Measurements from ENCODE around the gene THTPA.
"Not testable (repeated sequence)": the region's sequence is repeated elsewhere in the genome, so short reads cannot be mapped to it uniquely, and the experiment has no call there.

Gene THTPA

DNA sequence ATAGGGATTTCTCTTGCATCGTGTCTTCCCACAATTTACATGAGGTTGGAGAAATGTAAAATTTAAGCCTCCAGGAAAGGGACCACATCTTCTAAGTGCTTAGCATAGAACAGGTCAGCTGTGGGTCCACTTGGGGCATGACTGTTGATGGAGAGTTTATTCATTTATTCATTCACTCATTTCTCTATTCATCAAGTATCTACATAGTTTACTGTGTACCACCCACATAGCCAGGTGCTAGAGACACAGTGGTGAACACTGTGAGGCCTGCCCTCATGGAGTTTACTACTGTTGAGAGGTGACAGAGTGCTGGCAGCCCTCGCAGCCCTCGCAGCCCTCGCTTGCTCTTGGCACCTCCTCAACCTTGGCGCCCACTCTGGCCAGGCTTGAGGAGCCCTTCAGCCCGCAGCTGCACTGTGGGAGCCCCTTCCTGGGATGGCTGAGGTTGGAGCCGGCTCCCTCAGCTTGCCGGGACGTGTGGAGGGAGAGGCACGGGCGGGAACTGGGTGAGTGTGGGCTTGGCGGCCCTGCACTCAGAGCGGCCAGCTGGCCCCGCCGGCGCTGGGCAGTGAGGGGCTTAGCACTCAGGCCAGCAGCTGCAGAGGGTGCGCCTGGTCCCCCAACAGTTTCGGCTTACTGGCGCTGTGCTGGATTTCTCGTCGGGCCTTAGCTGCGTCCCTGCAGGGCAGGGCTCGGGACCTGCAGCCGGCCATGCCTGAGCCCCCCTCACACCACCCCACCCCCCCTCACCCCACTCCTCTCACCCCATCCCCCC lies 24.3 kb downstream of the THTPA start:
- TF ChIP-seq, protein P1, sequence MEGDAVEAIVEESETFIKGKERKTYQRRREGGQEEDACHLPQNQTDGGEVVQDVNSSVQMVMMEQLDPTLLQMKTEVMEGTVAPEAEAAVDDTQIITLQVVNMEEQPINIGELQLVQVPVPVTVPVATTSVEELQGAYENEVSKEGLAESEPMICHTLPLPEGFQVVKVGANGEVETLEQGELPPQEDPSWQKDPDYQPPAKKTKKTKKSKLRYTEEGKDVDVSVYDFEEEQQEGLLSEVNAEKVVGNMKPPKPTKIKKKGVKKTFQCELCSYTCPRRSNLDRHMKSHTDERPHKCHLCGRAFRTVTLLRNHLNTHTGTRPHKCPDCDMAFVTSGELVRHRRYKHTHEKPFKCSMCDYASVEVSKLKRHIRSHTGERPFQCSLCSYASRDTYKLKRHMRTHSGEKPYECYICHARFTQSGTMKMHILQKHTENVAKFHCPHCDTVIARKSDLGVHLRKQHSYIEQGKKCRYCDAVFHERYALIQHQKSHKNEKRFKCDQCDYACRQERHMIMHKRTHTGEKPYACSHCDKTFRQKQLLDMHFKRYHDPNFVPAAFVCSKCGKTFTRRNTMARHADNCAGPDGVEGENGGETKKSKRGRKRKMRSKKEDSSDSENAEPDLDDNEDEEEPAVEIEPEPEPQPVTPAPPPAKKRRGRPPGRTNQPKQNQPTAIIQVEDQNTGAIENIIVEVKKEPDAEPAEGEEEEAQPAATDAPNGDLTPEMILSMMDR (IDR thresholded peaks at IDR 0.05; ENCODE audit: low read depth, low read length), result no peak
- no peak overlapping the region for H3K4me3 ChIP-seq (ENCODE audit: low read depth, low read length)

GRCh38 chr14:23580948-23581281 lies 24.8 kb downstream of the THTPA start:
- TF ChIP-seq, protein P1 (IDR thresholded peaks at IDR 0.05; ENCODE audit: low read depth, low read length), result no peak
- DNase-seq, result no peak
- Histone ChIP-seq H3K4me1 (peaks cover 5% of the 10 kb centered on the region; the same call in 1 of the 2 replicates), H3K36me3 (no peaks in the 10 kb centered on the region), H3K4me3 (ENCODE audit: low read depth, low read length) (no peak overlapping the region), H3K27me3 (peaks cover 3% of the 10 kb centered on the region; the same call in 1 of the 2 replicates), H3K9me3 (no peaks in the 10 kb centered on the region)

More for the DNA sequence above, 24.3 kb downstream of the THTPA start:
- peaks cover 3% of the 10 kb centered on the region; the same call in 1 of the 2 replicates for H3K27me3 ChIP-seq
- H3K36me3 ChIP-seq, result no peaks in the 10 kb centered on the region
- H3K4me1 ChIP-seq, result peaks cover 5% of the 10 kb centered on the region; the same call in 1 of the 2 replicates
- DNase-seq, result no peak
- no peaks in the 10 kb centered on the region for H3K9me3 ChIP-seq

DNA sequence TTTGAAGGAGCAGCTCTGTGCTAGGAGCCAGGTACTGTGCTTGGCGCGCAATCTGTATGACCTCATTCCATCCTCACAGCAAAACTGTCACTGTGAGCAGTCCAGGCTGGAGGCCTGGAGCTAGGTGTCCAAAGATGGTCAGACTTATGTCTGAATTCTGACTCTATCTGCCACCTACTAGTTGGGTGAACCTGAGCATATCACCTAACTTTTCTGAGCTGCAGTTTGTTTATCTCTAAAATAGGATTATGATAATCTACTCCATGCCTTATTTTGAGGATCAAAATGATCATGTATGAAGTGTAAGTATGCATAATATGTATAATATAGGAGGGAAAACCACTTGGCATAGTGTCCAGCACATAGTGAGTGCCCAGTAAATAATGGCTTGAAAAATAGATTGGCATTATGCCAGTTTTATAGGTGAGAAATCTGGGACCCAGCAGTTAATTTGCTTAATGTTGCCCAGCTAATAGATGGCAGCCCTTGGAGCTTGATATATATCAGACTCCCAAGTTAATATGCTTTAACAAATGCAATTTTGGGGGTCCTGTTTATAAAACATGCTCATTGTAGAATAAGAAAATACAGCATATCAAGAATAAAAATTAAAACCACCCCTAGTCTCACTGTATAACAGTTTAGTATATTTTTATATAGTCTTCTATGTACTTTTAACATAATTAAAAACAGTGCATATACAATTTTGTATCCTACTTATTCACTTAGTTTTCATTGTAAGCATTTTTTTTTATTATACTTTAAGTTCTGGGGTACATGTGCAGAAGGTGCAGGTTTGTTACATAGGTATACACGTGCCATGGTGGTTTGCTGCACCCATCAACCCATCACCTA lies 27.1 kb downstream of the THTPA start:
- Histone ChIP-seq H3K27me3 (no peaks in the 10 kb centered on the region), H3K9me3 (no peaks in the 10 kb centered on the region), H3K36me3 (no peaks in the 10 kb centered on the region), H3K4me1 (peaks cover 5% of the 10 kb centered on the region; the same call in 1 of the 2 replicates), H3K4me3 (ENCODE audit: low read depth, low read length) (no peak overlapping the region)
- no peak for DNase-seq
- TF ChIP-seq, protein P1 (IDR thresholded peaks at IDR 0.05; ENCODE audit: low read depth, low read length), result no peak

DNA sequence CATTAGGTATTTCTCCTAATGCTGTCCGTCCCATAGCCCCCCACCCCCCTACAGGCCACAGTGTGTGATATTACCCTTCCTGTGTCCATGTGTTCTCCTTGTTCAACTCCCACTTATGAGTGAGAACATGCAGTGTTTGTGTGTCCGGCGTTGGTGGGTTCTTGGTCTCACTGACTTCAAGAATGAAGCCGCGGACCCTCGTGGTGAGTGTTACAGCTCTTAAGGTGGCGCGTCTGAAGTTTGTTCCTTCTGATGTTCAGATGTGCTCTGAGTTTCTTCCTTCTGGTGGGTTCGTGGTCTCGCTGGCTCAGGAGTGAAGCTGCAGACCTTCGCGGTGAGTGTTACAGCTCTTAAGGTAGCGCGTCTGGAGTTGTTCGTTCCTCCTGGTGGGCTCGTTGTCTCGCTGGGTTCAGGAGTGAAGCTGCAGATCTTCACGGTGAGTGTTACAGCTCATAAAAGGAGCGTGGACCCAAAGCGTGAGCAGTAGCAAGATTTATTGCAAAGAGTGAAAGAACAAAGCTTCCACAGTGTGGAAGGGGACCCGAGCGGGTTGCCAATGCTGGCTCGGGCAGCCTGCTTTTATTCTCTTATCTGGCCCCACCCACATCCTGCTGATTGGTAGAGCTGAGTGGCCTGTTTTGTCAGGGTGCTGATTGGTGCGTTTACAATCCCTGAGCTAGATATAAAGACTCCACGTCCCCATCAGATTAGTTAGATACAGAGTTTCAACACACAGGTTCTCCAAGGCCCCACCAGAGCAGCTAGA lies 27.9 kb downstream of the THTPA start:
- H3K9me3 ChIP-seq; H3K27me3 ChIP-seq; H3K4me3 ChIP-seq (ENCODE audit: low read depth, low read length); H3K36me3 ChIP-seq; H3K4me1 ChIP-seq; DNase-seq: not testable (repeated sequence)

DNA sequence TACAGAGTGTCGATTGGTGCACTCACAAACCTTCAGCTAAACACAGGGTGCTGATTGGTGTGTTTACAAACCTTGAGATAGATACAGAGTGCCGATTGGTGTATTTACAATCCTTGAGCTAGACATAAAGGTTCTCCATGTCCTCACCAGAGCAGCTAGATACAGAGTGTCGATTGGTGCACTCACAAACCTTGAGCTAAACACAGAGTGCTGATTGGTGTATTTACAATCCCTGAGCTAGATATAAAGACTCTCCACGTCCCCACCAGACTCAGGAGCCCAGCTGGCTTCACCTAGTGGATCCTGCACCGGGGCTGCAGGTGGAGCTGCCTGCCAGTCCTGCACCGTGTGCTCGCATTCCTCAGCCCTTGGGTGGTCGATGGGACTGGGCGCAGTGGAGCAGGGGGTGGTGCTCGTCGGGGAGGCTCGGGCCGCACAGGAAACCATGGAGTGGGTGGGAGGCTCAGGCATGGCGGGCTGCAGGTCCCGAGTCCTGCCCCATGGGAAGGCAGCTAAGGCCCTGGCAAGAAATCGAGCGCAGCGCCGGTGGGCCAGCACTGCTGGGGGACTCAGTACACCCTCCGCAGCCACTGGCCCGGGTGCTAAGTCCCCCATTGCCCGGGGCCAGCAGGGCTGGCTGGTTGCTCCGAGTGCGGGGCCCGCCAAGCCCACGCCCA lies 28.6 kb downstream of the THTPA start:
- H3K4me3 ChIP-seq (ENCODE audit: low read depth, low read length); H3K4me1 ChIP-seq; H3K36me3 ChIP-seq; H3K27me3 ChIP-seq; DNase-seq; H3K9me3 ChIP-seq: not testable (repeated sequence)

GRCh38 chr14:23588884-23589598 lies 33.0 kb downstream of the THTPA start:
- TF ChIP-seq, protein P1 (IDR thresholded peaks at IDR 0.05; ENCODE audit: low read depth, low read length), result peak; percentile 96
- DNase-seq, result peak; percentile 96

More at GRCh38 chr14:23588884-23589598, 33.0 kb downstream of the THTPA start:
- Histone ChIP-seq H3K36me3 (no peaks in the 10 kb centered on the region), H3K4me3 (ENCODE audit: low read depth, low read length) (no peak overlapping the region), H3K4me1 (peaks cover 5% of the 10 kb centered on the region), H3K9me3 (no peaks in the 10 kb centered on the region), H3K27me3 (no peaks in the 10 kb centered on the region)
